GM18508 (cell line): ENCODE results near the gene DYNLT1.
"Not testable (repeated sequence)": the region's sequence is repeated elsewhere in the genome, so short reads cannot be mapped to it uniquely, and the experiment has no call there.

Source experiments
- ATAC-seq: cut with Tn5 transposase; IDR thresholded peaks from one replicate; pipeline ENCODE4 v1.9.1; 2021; ENCODE audit warnings: moderate number of reproducible peaks; ENCODE audit not compliant: insufficient read depth, unreplicated experiment

The DYNLT1 gene

GRCh38 chr6:158606935-158607334 is 37.6 kb downstream of the DYNLT1 start:
- no peak for ATAC-seq

- not testable (repeated sequence) for ATAC-seq
Measured at GRCh38 chr6:158606011-158606410, 38.5 kb downstream of the DYNLT1 start.

GRCh38 chr6:158605266-158605878 is 39.2 kb downstream of the DYNLT1 start:
- ATAC-seq: no peak

GRCh38 chr6:158604048-158604406 is 40.5 kb downstream of the DYNLT1 start:
- no peak for ATAC-seq

- no peak for ATAC-seq
Measured at GRCh38 chr6:158603261-158604047, 41.1 kb downstream of the DYNLT1 start.

- no peak for ATAC-seq
Measured at GRCh38 chr6:158599635-158600034, 44.9 kb downstream of the DYNLT1 start.

GRCh38 chr6:158597565-158597964 is 47.0 kb downstream of the DYNLT1 start:
- no peak for ATAC-seq

GRCh38 chr6:158596861-158597260 is 47.7 kb downstream of the DYNLT1 start:
- ATAC-seq: no peak

GRCh38 chr6:158595223-158595622 is 49.3 kb downstream of the DYNLT1 start:
- no peak for ATAC-seq

GRCh38 chr6:158593670-158594069 is 50.9 kb downstream of the DYNLT1 start:
- ATAC-seq: no peak

GRCh38 chr6:158591810-158592209 is 52.7 kb downstream of the DYNLT1 start:
- no peak for ATAC-seq

GRCh38 chr6:158591134-158591809 is 53.3 kb downstream of the DYNLT1 start:
- ATAC-seq: no peak

GRCh38 chr6:158589366-158589765 is 55.2 kb downstream of the DYNLT1 start:
- no peak for ATAC-seq

GRCh38 chr6:158586652-158587051 is 57.9 kb downstream of the DYNLT1 start:
- no peak for ATAC-seq
